Left ventricle myocardium superior (tissue), 1 donor: ENCODE results near the gene ZFYVE19. TPM values are rescaled to one million over a fixed set of nuclear protein-coding genes. Genes with fewer than 3 reads are reported as not detected.

Experiments used
- ATAC-seq: fragments of 200-7000 bp; cut with Tn5 transposase; one replicate; pipeline ENCODE4 v1.9.1; 2020; ENCODE audit warnings: mild to moderate bottlenecking, moderate library complexity
- DNase-seq: peaks from one replicate; pipeline ENCODE4 v3.0.0-alpha.2; 2020
- intact Hi-C: fragments of 100-400 bp; cut with micrococcal nuclease; formaldehyde crosslinking; loops from one replicate; pipeline ENCODE4 v1.11.0; 2022
- long read RNA-seq: library from polyadenylated mRNA; unstranded; transcript quantifications from one replicate; pipeline ENCODE4 v2.0.0, GENCODE V29; 2021
- total RNA-seq: library from RNA; stranded (reverse); fragmentation: NEBNext Ultra II Directional; extraction: Animal tissue kit (Norgen Biotek cat#: 25700); gene quantifications from one replicate; pipeline ENCODE4 v1.2.1, GENCODE V29; 2021
- donor health status: DM: no; HTN: yes; CAD: no; lungs with severe emphysema.

Gene ZFYVE19
- 30.9 TPM for total RNA-seq
- long read RNA-seq, transcript ZFYVE19-203 (11 exons, 2,775 nt) = major isoform, 34 of 53 reads
- long read RNA-seq, transcript ZFYVE19-201 (10 exons, 1,555 nt) = minor isoform, 8 of 53 reads
- long read RNA-seq, partial matches to known transcripts = 9 of 53 reads
- long read RNA-seq, other reads (novel, unspliced or antisense) = 2 of 53 reads

- DNase-seq (peak; percentile 97), ATAC-seq (peak; percentile 98)
- intact Hi-C loops = no loop called here
These were observed at the start of gene ZFYVE19, which contains the start of gene DNAJC17 for GRCh38 chr15:40807028-40807887. Gene ZFYVE19 (plus strand): TSS chr15:40807089. CDS start chr15:40807590, 501 bp downstream. Gene DNAJC17 (minus strand): TSS chr15:40807473. CDS start chr15:40807446, 27 bp downstream.

- no peak for DNase-seq
- intact Hi-C loops = no loop called here
- no peak for ATAC-seq
These were observed 46.9 kb upstream of the ZFYVE19 start for GRCh38 chr15:40759961-40760360.

- intact Hi-C loops = no loop called here
- peak; percentile 82 for DNase-seq
- peak; percentile 32 for ATAC-seq
These were observed 43.7 kb upstream of the ZFYVE19 start for GRCh38 chr15:40762919-40763800.

GRCh38 chr15:40763801-40764628, 42.9 kb upstream of the ZFYVE19 start, which contains the start of gene GCHFR:
Gene GCHFR (plus strand): TSS chr15:40764068. CDS start chr15:40764181, 113 bp downstream.
- DNase-seq (peak; percentile 86), ATAC-seq (peak; percentile 82)
- intact Hi-C loops = no loop called here

GRCh38 chr15:40764629-40765103, 42.2 kb upstream of the ZFYVE19 start:
- ATAC-seq = peak; percentile 10
- intact Hi-C loops = no loop called here
- no peak for DNase-seq

- intact Hi-C loops = no loop called here
- ATAC-seq = no peak
- DNase-seq = no peak
These were observed 40.6 kb upstream of the ZFYVE19 start for GRCh38 chr15:40766194-40766815.

- ATAC-seq (no peak), DNase-seq (no peak)
- intact Hi-C loops = no loop called here
These were observed 39.7 kb upstream of the ZFYVE19 start for GRCh38 chr15:40766906-40767837.

GRCh38 chr15:40767838-40768500, 38.9 kb upstream of the ZFYVE19 start:
- DNase-seq (no peak), ATAC-seq (no peak)

GRCh38 chr15:40768521-40769273, 38.2 kb upstream of the ZFYVE19 start:
- intact Hi-C loops = no loop called here

More at GRCh38 chr15:40767838-40768500, 38.9 kb upstream of the ZFYVE19 start:
- intact Hi-C loops = no loop called here

GRCh38 chr15:40769274-40770146, 37.4 kb upstream of the ZFYVE19 start, which contains the start of gene C15orf62:
Gene C15orf62 (plus strand): TSS chr15:40769980. CDS start chr15:40770496, 516 bp downstream.
- DNase-seq (no peak), ATAC-seq (no peak)
- intact Hi-C loops = no loop called here

More at GRCh38 chr15:40768521-40769273, 38.2 kb upstream of the ZFYVE19 start:
- no peak for DNase-seq
- ATAC-seq = no peak

- DNase-seq = no peak
- no peak for ATAC-seq
- intact Hi-C loops = no loop called here
These were observed 36.7 kb upstream of the ZFYVE19 start for GRCh38 chr15:40770147-40770721.

- ATAC-seq (no peak), DNase-seq (no peak)
- intact Hi-C loops = no loop called here
These were observed 35.6 kb upstream of the ZFYVE19 start for GRCh38 chr15:40771242-40771641.

GRCh38 chr15:40772014-40772413, 34.9 kb upstream of the ZFYVE19 start:
- intact Hi-C loops = no loop called here
- DNase-seq (no peak), ATAC-seq (no peak)

- intact Hi-C loops = no loop called here
- no peak for DNase-seq
- ATAC-seq = no peak
These were observed 33.4 kb upstream of the ZFYVE19 start for GRCh38 chr15:40773496-40773895.
